ENCODE data around the gene PTPRK. TPM values are rescaled to one million over a fixed set of nuclear protein-coding genes. Genes with fewer than 3 reads are reported as not detected.

The PTPRK gene
- total and polyA plus RNA-seq, 2 donors (not counting 1 experiment from before 2014, with no cell fraction given): 16.2 to 18.7 TPM

DNA sequence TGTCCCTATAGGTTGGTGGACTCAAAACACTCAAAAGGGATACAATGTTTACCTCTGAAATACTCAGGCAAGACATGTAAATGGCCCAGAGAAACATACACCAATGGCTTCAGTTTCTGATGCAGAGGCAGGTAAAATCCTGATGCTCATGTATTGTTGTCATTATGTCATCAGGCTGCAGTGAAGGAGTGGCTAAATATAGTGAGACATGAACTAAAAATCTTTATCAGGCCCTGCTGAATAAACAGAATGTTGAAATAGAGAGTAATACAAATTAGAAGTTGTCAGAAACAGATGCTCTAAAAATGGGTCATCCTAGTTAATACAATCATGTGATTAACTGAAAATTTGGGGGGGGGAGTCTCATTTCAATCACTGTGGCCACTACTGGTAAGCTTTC, 20.4 kb downstream of the PTPRK start:
- H3K27ac ChIP-seq (ENCODE audit: low read length in 2 of 2): no peak overlapping the region
- H3K9ac ChIP-seq (ENCODE audit: low read length): no peak overlapping the region
- no peak for TF ChIP-seq EZH2 (IDR thresholded peaks at IDR 0.05; ENCODE audit: borderline replicate concordance, insufficient read depth, low read depth, low read length, poor library complexity, severe bottlenecking)
- TF ChIP-seq, protein P1, sequence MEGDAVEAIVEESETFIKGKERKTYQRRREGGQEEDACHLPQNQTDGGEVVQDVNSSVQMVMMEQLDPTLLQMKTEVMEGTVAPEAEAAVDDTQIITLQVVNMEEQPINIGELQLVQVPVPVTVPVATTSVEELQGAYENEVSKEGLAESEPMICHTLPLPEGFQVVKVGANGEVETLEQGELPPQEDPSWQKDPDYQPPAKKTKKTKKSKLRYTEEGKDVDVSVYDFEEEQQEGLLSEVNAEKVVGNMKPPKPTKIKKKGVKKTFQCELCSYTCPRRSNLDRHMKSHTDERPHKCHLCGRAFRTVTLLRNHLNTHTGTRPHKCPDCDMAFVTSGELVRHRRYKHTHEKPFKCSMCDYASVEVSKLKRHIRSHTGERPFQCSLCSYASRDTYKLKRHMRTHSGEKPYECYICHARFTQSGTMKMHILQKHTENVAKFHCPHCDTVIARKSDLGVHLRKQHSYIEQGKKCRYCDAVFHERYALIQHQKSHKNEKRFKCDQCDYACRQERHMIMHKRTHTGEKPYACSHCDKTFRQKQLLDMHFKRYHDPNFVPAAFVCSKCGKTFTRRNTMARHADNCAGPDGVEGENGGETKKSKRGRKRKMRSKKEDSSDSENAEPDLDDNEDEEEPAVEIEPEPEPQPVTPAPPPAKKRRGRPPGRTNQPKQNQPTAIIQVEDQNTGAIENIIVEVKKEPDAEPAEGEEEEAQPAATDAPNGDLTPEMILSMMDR (IDR thresholded peaks at IDR 0.05): no peak
- no peak overlapping the region for H3K4me3 ChIP-seq (ENCODE audit: control extremely low read depth in 1 of 5, extremely low read depth in 1 of 5, insufficient read depth in 1 of 5, low read depth in 2 of 5, low read length in 4 of 5)
- no peaks in the 10 kb centered on the region for H3K4me1 ChIP-seq (ENCODE audit: control insufficient read depth in 2 of 2, insufficient read depth in 2 of 2, low read length in 2 of 2)
- no peaks in the 10 kb centered on the region for H3K79me2 ChIP-seq (ENCODE audit: control insufficient read depth, insufficient read depth, low read length)
- no peak overlapping the region for H2AFZ ChIP-seq (ENCODE audit: insufficient read depth, low read depth, low read length, poor library complexity, severe bottlenecking)
- no peaks in the 10 kb centered on the region for H3K27me3 ChIP-seq (replicated peaks in 1 of 4; ENCODE audit: control extremely low read depth in 1 of 4, control insufficient read depth in 3 of 4, insufficient read depth in 4 of 4, low read length in 3 of 4)
- no peaks in the 10 kb centered on the region for H3K9me3 ChIP-seq (ENCODE audit: control extremely low read depth in 1 of 3, control insufficient read depth in 2 of 3, insufficient read depth in 1 of 3, low read length in 2 of 3)
- no peak overlapping the region for H3K4me2 ChIP-seq (replicated peaks; ENCODE audit: low read depth, low read length, poor library complexity, severe bottlenecking)
- ChIA-PET POLR2A (no interaction called here), CTCF (interaction anchor here (1.0 kb wide), 1 partner anchor 13 kb away, joined by 3 read pairs; no protein-coding TSS in a partner anchor)
- Mint-ChIP-seq H3K27ac (no peak overlapping the region), H3K9me3 (ENCODE audit: insufficient read depth) (no peaks in the 10 kb centered on the region), H3K4me3 (no peak overlapping the region), H3K4me1 (no peaks in the 10 kb centered on the region), H3K27me3 (no peaks in the 10 kb centered on the region)
- H3K36me3 ChIP-seq (replicated peaks in 1 of 2; ENCODE audit: control extremely low read depth in 1 of 2, control insufficient read depth in 1 of 2, extremely low read depth in 1 of 2, insufficient read depth in 2 of 2, low read length in 1 of 2): no peaks in the 10 kb centered on the region
- intact Hi-C loops (cut with micrococcal nuclease): no loop called here
- DNase-seq (no peak), ATAC-seq (ENCODE audit: low read depth) (no peak)
- no peaks in the 10 kb centered on the region for H4K20me1 ChIP-seq (ENCODE audit: control insufficient read depth, insufficient read depth, low read length, poor library complexity, severe bottlenecking)

GRCh38 chr6:128499079-128499731, 21.2 kb downstream of the PTPRK start:
- Histone ChIP-seq H3K27me3 (replicated peaks in 1 of 4; ENCODE audit: control extremely low read depth in 1 of 4, control insufficient read depth in 3 of 4, insufficient read depth in 4 of 4, low read length in 3 of 4) (no peaks in the 10 kb centered on the region), H3K36me3 (replicated peaks in 1 of 2; ENCODE audit: control extremely low read depth in 1 of 2, control insufficient read depth in 1 of 2, extremely low read depth in 1 of 2, insufficient read depth in 2 of 2, low read length in 1 of 2) (no peaks in the 10 kb centered on the region), H4K20me1 (ENCODE audit: control insufficient read depth, insufficient read depth, low read length, poor library complexity, severe bottlenecking) (no peaks in the 10 kb centered on the region), H3K9ac (ENCODE audit: low read length) (no peak overlapping the region), H3K4me3 (ENCODE audit: control extremely low read depth in 1 of 5, extremely low read depth in 1 of 5, insufficient read depth in 1 of 5, low read depth in 2 of 5, low read length in 4 of 5) (no peak overlapping the region), H3K4me1 (ENCODE audit: control insufficient read depth in 2 of 2, insufficient read depth in 2 of 2, low read length in 2 of 2) (no peaks in the 10 kb centered on the region), H2AFZ (ENCODE audit: insufficient read depth, low read depth, low read length, poor library complexity, severe bottlenecking) (no peak overlapping the region), H3K27ac (ENCODE audit: low read length in 2 of 2) (no peak overlapping the region), H3K4me2 (replicated peaks; ENCODE audit: low read depth, low read length, poor library complexity, severe bottlenecking) (no peak overlapping the region), H3K79me2 (ENCODE audit: control insufficient read depth, insufficient read depth, low read length) (no peaks in the 10 kb centered on the region), H3K9me3 (ENCODE audit: control extremely low read depth in 1 of 3, control insufficient read depth in 2 of 3, insufficient read depth in 1 of 3, low read length in 2 of 3) (no peaks in the 10 kb centered on the region)
- Mint-ChIP-seq H3K4me1 (no peaks in the 10 kb centered on the region), H3K9me3 (ENCODE audit: insufficient read depth) (no peaks in the 10 kb centered on the region), H3K27me3 (no peaks in the 10 kb centered on the region), H3K27ac (no peak overlapping the region), H3K4me3 (no peak overlapping the region)
- ATAC-seq (ENCODE audit: low read depth) (no peak), DNase-seq (no peak)
- ChIA-PET CTCF (interaction anchor here (1.0 kb wide), 1 partner anchor 14 kb away, joined by 3 read pairs; no protein-coding TSS in a partner anchor), POLR2A (no interaction called here)
- intact Hi-C loops (cut with micrococcal nuclease): no loop called here
- WGBS (ENCODE audit: insufficient coverage): no CpG with 5 or more reads among the region's 4 CpGs
- TF ChIP-seq, protein P1 (IDR thresholded peaks at IDR 0.05): no peak
- TF ChIP-seq EZH2 (IDR thresholded peaks at IDR 0.05; ENCODE audit: borderline replicate concordance, insufficient read depth, low read depth, low read length, poor library complexity, severe bottlenecking): no peak
